ENCODE results near the gene TRPV4. TPM values are rescaled to one million over a fixed set of nuclear protein-coding genes. Genes with fewer than 3 reads are reported as not detected.
"Not testable (repeated sequence)": the region's sequence is repeated elsewhere in the genome, so short reads cannot be mapped to it uniquely, and the experiment has no call there.

TRPV4 gene
- total RNA-seq, 1 donor from 2014 or later, result 0.92 TPM

DNA sequence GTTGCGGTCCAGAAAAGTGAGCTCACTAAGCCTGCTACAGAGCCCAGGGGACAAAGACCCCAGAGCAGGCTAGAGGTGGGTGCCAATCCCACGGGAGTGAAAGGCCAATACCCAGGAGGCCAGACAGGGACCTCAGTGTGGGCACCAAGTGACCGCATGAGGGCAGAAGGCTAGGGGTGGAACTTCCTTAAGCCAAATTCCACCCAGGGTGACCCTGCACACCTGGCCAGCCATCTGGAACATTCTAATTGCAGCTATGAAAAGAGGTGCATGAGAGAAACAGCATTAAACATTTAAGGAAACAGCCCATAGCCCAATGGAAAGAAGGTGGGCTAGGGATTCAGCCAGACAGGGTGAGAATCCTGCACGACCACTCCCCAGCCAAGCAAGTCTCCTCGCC, 27.8 kb upstream of the TRPV4 start:
- no peak for DNase-seq (ENCODE audit: low read depth, low spot score)

DNA sequence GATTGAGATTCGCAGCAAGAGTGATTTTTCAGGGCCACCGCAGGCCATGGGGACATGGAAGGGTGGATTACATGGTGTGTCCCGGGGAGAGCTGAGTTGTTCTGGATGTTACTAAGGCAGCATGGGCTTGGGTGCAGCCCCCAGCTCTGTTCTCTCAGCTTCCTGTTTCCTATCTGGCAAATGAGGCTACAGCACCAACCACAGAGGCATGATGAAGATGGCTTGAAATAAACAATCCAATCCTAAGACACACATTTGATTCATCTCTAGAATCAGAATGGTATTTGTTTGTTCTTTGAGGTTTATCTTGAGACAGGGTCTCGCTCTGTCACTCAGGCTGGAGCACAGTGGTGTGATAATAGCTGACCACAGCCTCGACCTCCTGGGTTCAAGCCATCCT, 25.6 kb upstream of the TRPV4 start:
- no peak for DNase-seq (ENCODE audit: low read depth, low spot score)

DNA sequence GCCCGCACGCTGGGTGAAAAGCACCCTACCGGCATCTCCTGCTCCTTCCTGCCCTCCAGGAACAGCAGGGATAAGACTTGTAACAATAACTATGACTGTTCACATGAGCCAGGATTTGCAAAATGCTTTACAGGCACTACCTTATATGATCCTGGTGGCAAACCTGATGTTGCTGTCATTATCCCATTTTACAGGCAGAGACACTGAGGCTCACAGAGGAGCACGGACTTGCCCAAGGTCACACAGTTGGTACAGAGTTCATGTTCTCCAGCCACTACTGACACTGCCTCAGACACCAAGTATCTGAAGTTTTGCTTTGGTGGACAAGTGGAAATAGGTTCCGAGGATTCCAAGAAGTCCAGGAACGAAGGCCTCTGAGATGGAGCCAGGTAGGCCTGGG, 24.5 kb upstream of the TRPV4 start:
- DNase-seq (ENCODE audit: low read depth, low spot score), result no peak

DNA sequence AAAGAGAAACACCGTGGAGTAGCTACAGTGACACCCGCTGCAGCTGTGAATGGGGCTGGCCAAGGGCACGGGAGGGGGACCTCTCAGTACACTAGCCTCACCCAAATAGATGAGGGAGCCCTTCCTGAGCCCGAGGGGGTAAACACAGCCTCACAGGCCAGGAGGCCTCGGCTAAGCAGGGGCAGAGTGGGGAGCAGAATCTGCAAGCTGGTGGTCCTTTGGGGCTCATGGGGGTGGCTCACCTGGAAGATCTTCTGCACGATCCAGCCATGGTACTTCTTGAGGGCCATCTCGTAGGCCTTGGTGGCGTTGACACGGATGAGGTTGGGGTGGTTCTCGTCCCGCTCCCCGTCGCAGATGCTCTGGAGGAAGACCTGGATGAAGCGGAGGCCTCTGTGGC, 22.2 kb upstream of the TRPV4 start:
- DNase-seq (ENCODE audit: low read depth, low spot score), result no peak

DNA sequence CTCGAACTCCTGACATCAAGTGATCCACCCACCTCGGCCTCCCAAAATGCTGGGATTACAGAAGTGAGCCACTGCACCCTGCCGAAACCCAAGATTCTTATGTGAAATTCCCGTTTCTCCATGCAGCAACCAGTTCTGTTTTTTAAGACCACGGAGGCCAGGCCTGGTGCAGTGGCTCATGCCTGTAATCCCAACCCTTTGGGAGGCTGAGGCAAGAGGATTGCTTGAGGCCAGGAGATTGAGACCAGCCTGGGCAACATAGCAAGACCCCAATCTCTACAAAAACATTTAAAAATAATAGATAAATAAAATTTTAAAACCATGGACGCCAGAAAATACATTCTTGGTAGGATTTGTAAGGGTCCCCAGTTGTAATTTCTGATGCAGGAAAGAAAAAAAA, 17.3 kb upstream of the TRPV4 start:
- not testable (repeated sequence) for DNase-seq (ENCODE audit: low read depth, low spot score)

DNA sequence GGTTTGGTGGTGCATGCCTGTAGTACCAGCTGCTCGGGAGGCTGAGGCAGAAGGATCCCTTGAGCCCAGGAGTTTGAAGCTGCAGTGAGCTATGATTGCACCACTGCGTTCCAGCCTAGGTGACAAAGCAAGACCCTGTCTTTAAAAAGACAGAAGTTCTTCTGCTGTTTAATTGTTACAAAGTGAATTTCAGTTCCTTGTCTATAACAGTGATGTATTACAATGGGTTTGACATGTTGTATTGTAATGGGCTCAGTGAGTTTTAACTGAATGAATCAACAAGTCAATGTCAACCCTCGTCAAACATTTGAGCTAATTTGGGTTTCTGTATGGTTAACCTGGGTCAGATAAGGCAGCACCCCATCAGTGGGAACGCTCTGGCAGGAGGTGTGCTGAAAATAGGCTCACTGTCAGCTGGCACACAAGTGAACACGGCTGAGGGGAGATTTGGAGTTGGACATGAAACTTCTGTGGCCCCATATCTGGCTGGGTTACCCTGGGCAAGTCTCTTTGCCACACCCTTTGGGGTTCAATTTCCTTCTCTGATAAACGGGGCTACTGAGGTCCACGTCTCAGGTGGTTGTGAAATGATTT, 14.0 kb upstream of the TRPV4 start:
- no peak for DNase-seq (ENCODE audit: low read depth, low spot score)

DNA sequence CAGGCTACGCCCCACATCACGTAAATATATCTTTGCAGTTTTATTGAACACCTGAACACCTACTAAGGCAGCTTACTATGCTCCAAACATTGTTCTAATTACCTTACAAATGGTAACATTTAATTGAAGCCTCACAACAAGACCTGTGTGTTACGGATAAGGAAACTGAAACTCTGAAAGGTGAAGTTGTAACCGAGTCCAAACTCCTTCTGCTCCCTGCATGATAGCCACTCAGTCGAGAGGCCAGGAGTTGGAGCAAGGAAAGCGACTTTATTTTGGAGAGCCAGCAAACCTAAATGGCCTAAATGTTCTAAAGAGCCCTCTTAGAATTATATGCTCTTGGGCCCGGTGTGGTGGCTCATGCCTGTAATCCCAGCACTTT, 12.6 kb upstream of the TRPV4 start:
- no peak for DNase-seq (ENCODE audit: low read depth, low spot score)

DNA sequence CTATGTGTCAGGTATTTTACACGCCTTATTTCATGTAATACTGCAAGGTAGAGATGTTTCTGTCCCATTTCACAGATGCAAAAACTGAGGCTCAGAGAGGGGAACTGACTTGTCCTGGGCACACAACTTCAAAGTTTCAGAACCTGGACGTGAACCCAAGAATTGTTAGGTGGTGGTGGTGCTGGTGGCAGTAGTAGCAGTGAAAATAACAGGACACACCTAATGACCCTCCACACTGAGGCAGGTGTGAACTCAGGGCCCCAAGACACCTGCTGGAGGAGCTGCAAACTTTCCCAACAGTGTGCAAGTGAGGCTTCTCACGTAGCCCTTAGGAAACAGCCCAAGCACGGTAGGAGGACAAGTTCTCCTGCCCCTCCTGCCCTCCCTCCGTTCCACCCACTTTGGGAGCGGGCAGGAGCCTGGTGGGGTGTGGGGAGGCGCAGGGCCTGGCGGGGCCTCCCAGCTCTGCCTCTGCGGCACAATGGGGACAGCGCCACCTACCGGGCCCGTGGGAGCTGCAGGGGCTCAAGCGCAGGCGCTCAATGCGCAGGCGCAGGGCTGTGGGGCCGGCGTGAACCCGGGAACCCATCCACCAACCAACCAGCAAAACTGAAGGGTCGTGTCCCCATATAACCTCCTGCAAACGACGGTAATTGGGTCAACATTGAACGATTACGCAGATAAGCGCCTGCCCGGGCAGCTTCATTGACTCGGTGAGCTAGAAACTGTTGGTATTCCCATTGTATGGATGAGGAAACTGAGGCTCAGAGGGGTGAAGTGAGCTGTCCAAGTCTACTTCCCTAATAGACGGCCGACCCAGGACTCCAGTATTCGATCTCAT, 12.0 kb upstream of the TRPV4 start:
- DNase-seq (ENCODE audit: low read depth, low spot score), result peak; percentile 19

DNA sequence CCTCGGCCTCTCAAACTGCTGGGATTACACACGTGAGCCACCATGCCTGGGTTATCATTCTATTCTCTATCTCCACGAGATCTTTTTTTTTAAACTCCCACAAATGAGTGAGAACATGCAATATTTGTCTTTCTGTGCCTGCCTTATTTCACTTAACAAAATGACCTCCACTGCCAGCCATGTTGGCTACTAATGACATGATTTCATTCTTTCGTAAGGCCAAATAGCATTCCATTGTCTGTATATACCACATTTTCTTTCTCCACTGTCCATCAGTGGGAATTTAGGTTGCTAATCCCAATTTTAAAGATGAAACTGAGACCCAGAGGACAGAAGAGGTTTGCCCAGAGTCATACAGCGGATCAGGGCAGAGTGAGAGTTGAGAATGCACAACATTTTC, 10.9 kb upstream of the TRPV4 start:
- DNase-seq (ENCODE audit: low read depth, low spot score), result no peak

DNA sequence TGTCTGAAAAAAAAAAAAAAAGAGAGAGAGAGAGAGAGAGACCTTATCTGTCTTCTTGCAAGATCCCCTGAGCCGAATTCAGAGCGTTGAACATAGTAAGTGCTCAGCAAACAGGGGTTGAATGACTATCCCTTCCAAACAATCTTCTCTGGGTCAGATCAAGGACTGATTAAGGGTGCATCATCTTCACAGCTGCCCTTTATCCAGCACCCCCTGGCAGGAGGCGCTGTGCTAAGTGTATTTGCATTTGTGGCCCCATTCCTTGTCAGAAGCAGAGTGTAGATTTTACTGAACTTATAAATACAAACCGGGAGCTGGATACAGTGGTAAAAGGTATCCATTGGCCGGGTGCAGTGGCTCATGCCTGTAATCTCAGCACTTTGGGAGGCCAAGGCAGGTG, 8.8 kb upstream of the TRPV4 start:
- no peak for DNase-seq (ENCODE audit: low read depth, low spot score)

DNA sequence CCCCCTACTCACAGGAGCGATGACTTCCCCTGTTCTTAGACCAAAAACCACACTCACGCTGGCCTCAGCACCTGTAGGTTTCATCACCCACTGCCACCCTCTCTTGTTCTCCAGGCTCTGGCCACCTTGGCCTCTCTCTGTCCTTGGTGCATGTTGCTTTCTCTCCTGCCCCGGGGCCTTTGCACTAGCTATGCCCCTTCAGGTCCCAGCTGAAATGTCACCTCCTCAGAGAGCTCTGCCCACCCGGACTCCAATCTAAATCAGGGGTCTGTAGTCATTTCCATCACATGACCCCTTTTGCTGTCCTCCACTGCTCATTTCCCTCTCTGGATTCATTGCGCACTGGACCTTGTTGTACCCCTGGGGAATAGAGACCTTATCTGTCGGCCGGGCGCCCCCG, 8.2 kb upstream of the TRPV4 start:
- no peak for DNase-seq (ENCODE audit: low read depth, low spot score)

DNA sequence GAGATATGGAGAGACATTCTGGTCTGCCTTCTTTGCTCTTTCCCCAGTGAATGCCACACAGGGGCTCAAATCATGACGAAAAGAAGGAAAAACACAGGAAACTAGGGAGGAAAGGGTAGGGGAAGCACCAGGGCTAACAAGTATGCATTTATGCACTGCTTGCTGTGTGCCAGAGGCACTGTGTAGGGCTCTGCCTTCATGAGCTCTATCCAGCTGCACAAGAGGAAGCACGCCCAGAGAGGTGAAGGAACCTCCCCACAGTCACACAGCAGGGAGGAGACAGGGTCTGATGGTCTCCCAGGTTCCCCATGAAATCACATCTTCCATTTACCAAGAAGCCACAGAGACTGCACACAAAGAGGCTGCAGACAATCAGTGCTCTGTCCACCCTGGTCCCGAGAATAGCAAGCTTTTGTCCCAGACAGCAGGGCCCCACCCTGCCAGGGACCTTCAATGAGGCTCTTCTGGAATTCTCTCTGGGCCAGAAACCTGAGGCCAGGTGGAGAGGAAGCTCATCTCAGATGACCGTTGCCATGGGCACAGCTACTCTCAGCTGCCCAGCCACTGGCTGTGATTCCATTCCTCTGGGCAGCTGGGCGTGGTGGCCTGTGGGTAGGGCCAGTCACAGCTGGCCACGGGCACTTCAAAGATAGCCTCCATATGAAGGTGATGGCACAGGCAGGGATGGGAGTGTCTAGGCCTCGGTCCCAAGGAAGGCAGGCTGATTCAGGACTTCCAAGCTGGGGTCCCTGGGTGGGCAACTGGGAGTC, 7.3 kb upstream of the TRPV4 start:
- no peak for DNase-seq (ENCODE audit: low read depth, low spot score)

DNA sequence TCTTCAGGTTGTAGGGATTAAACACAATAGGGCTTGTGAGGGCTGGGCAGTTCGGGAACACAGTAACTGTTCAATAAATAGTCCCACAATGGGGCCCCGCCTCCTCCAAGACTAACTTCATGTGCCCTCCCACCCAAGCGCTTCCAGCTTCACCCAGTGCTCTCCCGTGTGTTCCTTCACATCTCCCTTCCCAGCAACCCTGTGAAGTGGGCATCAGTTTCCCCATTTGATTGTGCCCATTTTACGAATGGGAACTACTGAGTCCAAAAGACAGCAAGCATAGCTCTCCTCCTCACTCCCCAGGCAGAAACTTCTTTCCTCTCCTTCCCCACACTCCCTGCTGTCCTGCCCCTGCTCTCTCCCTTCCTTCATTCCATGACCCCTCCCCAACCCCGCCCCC, 6.2 kb upstream of the TRPV4 start:
- DNase-seq (ENCODE audit: low read depth, low spot score), result no peak

DNA sequence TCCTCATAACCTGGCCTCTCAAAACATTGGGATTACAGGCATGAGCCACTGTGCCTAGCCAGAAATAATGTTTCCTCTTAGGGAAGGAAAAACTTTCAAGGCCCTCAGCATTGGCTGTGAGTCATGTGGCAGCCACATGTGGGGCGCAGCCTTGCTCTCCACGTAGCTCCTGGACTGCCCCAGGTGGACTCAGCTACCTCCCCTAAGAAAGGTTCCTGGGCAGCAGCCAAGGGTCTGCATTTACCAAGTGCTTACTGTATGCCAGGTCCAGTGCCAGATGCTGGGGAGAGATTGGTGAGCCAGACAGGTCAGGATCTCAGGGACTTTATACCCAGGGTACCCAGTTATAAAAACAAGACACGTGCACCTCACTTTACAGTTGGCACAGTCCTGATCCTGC, 3.7 kb upstream of the TRPV4 start:
- DNase-seq (ENCODE audit: low read depth, low spot score), result no peak

DNA sequence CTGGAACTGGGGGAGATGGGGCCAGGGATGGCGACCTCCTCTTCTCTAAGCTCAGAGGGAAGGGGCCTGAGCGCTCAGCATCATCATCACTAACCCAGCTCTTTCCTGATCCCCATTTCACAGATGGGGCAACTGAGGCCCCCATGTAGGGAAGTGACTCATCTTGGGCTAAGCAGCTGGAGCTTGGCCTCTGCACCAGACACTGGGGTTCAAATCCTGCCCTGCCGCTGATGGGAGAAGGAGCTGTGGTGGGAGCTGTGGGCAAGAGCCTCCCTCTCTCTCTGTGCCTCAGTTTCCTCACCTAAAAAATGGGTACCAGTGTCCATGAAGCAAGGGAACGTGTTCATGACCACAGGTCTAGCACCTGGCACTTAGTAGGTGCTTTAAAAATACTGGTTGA, 2.6 kb upstream of the TRPV4 start:
- no peak for DNase-seq (ENCODE audit: low read depth, low spot score)

DNA sequence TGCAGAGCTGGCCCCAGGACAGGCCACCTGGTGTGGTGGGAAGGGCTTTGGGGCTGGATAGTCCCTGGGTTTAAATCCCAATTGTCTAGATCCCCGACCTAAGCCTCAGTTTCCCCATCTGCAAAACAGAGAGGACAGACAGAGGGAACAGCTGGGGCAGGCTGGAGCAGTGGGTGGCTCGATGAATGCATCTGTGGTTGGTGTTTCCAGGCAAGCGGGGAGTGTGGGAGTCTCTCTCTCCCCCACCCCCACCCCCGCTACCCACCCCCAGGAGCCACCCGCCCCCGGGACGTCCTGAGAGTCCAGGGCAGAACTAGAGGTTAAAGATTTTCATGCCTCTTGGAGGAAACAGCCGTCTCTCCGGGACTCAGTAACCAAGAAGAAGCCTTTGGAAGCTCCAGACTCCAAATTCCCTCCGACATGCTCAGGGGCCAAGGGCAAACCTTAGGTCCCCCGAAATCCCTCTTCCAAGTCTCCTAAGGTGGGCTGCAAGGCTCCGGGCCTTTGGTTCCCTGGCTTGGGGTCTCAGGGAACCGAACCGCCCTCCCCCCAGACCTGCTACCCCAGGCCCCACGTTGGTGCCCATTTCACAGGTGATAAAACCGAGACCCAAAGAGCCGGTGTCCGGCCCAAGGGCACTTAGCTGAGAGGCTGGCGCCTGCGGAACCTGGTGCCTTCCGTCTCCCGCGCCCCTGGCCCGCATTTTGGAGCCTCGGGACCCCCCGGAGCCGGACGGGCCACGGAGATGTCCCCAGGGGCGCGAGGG, 474 bp downstream of the TRPV4 start:
- DNase-seq (ENCODE audit: low read depth, low spot score), result no peak

DNA sequence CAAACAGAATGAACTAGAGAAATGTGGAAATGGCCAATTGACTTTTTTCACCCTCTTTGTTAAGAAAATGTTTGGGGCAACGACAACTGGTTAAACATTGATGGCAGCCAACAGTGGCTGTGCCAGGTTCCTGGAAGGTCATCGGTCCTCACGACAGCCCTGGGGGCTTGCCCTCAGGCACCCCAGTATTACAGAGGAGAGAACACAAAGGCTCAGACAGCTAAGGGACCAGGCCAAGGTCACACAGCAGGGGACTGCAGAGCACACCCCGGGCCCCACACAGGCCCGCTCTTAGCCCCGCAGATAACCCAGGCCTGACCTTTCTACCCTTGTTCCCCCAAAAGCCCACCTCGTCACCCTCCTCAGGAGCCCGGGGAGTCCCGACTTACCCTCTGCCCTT, 1.3 kb downstream of the TRPV4 start:
- DNase-seq (ENCODE audit: low read depth, low spot score), result no peak

DNA sequence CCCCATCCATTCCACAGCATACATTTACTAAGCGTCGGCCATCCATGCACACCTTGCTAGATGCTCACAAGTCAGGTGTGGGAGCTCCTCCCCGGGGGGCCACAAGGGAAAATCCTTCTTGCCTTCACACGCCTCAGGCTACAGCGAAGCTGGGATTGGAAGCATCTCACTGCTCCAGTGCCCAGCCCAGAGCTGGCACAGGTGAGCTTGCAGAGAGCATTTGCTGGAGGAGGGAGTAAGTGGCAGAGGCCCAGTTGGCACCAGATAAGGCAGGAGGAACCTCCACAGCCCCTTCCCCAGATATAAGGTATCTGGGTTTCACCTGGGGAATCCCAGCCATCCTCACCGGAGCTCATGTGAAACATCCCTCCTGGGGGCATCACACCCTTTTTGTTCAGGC, 1.8 kb downstream of the TRPV4 start:
- DNase-seq (ENCODE audit: low read depth, low spot score), result no peak

DNA sequence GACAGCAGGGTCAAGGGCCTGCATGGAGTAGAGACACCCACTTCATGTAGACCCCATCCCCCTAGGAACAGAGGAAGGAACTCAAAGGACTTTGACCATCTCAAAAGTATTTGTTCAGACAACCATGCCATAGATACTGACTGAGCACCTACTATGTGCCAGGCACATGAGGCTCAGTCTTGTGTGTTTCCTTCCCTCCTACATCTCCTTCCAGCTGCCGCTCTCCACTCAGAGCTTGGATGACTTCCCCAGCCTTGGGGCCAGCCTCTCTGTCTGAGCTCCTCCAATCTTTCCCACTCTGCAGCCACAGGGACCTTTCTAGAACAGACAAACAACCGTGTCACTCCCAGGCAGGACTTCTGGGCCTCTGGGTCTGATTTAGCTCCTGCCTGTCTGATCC, 2.5 kb downstream of the TRPV4 start:
- DNase-seq (ENCODE audit: low read depth, low spot score), result no peak

DNA sequence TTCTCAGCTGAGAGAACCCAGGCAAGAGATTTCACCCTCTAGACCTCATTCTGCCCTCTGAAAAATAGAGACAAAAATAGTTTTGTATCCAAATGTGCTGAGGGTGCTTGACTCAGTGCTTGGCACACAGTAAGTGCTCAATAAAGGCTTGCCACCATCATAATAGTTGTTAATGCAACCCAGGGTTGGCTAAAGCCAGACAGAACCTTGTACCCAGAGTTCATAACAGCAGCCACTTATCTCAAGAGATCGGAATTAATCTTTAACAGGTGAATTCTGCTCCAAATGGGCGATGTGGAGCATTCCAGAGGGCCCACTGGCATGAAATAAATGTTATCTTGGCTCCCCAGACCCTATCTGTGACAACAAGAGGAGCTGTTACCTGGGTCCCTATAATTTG, 2.9 kb downstream of the TRPV4 start:
- DNase-seq (ENCODE audit: low read depth, low spot score), result no peak

DNA sequence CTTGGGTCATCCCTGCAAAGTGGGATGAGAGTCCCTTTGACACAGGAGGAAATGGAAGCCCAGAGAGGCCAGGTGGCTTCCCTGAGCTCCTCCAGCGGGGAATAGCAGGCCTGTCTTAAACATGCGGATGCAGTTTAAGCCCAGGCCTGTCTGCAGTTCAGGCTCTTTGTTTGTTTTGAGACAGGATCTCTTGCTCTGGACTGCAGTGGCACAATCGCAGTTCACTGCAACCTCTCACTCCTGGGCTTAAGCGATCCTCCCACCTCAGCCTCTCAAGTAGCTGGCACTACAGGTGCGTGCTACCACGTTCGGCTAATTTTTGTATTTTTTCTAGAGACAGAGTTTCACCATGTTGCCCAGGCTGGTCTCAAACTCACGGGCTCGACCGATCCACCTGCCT, 3.5 kb downstream of the TRPV4 start:
- no peak for DNase-seq (ENCODE audit: low read depth, low spot score)

Data from pulmonary artery endothelial cell (primary cell).